HL-60 (cell line): ENCODE data around the gene PPP1R7.
A peak's percentile ranks its signal among the peaks of the same experiment; 100 is the strongest.
"Not testable (repeated sequence)": the region's sequence is repeated elsewhere in the genome, so short reads cannot be mapped to it uniquely, and the experiment has no call there.

Experiments
- DNase-seq, 2 experiments: peaks; one replicate each; pipeline ENCODE4 v3.0.0-alpha.2; 2010 to 2020; ENCODE audit warnings: low read depth in 1 of 2, low spot score in 1 of 2
- H3K27ac ChIP-seq: fragments of 250-450 bp; sonication (Bioruptor Pico); replicated peaks from 2 replicates; pipeline ENCODE4 v1.5.1; 2020; ENCODE audit warnings: mild to moderate bottlenecking, moderate library complexity
- H3K27me3 ChIP-seq: fragments of 250-450 bp; sonication (Bioruptor Pico); 2 replicates; pipeline ENCODE4 v1.5.1; 2021; ENCODE audit warnings: mild to moderate bottlenecking, moderate library complexity; ENCODE audit not compliant: insufficient read depth, poor library complexity, severe bottlenecking
- H3K4me3 ChIP-seq: replicated peaks from 2 replicates; pipeline ENCODE4 v1.5.1; 2011; ENCODE audit warnings: mild to moderate bottlenecking, control low read depth, low read length; ENCODE audit not compliant: insufficient read depth
- GABPA ChIP-seq: IDR thresholded peaks from 2 replicates; pipeline ENCODE4 v1.6.1; 2012; ENCODE audit warnings: low read depth
- POLR2AphosphoS5 ChIP-seq: IDR thresholded peaks from 2 replicates; pipeline ENCODE4 v1.6.1; 2012; ENCODE audit warnings: low read depth
- SPI1 ChIP-seq: IDR thresholded peaks from 2 replicates; pipeline ENCODE4 v1.6.1; 2012; ENCODE audit warnings: low read depth, mild to moderate bottlenecking, borderline replicate concordance
- long read RNA-seq: library from polyadenylated mRNA; unstranded; transcript quantifications from one replicate; pipeline ENCODE4 v2.0.0, GENCODE V29; 2020
- TF ChIP-seq, protein P1 (sequence below): IDR thresholded peaks from one replicate; pipeline ENCODE4 v1.5.1; 2011; ENCODE audit warnings: low read length, control low read depth, inconsistent platforms; ENCODE audit not compliant: insufficient read depth
- TF ChIP-seq, protein P2 (sequence below): IDR thresholded peaks from 2 replicates; pipeline ENCODE4 v1.6.1; 2012; ENCODE audit warnings: low read depth; ENCODE audit not compliant: insufficient replicate concordance

The PPP1R7 gene, protein sequence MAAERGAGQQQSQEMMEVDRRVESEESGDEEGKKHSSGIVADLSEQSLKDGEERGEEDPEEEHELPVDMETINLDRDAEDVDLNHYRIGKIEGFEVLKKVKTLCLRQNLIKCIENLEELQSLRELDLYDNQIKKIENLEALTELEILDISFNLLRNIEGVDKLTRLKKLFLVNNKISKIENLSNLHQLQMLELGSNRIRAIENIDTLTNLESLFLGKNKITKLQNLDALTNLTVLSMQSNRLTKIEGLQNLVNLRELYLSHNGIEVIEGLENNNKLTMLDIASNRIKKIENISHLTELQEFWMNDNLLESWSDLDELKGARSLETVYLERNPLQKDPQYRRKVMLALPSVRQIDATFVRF
- long read RNA-seq, transcript PPP1R7-201 (10 exons, 2,386 nt), result major isoform, 90 of 149 reads
- long read RNA-seq, transcript PPP1R7-202 (9 exons, 1,954 nt), result minor isoform, 20 of 149 reads
- long read RNA-seq, transcript PPP1R7-206 (9 exons, 965 nt), result minor isoform, 23 of 149 reads
- long read RNA-seq, partial matches to known transcripts, result 4 of 149 reads
- long read RNA-seq, other reads (novel, unspliced or antisense), result 9 of 149 reads

DNA sequence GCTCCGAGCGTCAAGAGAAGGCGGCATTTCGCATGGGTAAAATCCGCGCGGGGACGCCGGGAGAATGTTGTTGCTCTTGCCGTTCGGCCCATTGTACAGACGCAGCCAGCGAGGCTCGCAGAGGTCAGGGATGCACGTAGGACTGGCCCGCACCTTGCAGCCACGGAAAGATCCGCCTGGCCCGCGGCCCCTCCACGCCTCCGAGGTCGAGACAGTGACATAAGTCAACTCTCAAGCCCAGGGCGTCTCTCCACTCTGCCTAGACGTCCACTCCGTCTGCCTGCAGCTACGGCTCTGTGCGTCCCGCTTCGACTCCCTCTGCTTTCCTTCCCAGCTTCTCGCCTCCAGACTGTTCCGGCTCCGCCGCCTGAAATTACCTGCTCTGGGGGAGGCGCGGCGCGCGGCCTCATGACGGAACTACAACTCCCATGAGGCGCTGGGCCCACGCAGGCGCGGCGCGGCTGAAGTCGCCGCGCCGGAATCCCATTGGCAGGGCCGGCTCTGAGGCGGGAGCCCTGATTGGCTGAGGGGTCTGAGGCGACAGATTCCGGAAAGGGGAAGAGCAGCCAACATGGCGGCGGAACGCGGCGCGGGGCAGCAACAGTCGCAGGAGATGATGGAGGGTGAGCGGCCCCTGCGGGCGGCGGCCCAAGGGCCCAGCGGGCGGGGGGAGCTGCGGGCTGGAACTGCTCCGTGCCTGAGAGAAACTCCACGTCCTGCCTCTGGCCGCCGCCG, at the start of gene PPP1R7:
TSS of gene PPP1R7 (plus strand) at position 543 of the 735 bp plus-strand sequence. CDS start at position 572, 29 bp downstream.
- Histone ChIP-seq H3K4me3 (peak within 1 kb of the TSS; percentile 93), H3K27me3 (no peaks in the 10 kb centered on the region), H3K27ac (peak within 1 kb of the TSS; percentile 72)
- TF ChIP-seq SPI1 (peak; percentile 84), GABPA (0 out of 2 replicates have a peak, but pooled peaks have one; percentile 15), POLR2AphosphoS5 (peak; percentile 77)
- TF ChIP-seq, protein P1, sequence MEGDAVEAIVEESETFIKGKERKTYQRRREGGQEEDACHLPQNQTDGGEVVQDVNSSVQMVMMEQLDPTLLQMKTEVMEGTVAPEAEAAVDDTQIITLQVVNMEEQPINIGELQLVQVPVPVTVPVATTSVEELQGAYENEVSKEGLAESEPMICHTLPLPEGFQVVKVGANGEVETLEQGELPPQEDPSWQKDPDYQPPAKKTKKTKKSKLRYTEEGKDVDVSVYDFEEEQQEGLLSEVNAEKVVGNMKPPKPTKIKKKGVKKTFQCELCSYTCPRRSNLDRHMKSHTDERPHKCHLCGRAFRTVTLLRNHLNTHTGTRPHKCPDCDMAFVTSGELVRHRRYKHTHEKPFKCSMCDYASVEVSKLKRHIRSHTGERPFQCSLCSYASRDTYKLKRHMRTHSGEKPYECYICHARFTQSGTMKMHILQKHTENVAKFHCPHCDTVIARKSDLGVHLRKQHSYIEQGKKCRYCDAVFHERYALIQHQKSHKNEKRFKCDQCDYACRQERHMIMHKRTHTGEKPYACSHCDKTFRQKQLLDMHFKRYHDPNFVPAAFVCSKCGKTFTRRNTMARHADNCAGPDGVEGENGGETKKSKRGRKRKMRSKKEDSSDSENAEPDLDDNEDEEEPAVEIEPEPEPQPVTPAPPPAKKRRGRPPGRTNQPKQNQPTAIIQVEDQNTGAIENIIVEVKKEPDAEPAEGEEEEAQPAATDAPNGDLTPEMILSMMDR, result no peak
- TF ChIP-seq, protein P2, sequence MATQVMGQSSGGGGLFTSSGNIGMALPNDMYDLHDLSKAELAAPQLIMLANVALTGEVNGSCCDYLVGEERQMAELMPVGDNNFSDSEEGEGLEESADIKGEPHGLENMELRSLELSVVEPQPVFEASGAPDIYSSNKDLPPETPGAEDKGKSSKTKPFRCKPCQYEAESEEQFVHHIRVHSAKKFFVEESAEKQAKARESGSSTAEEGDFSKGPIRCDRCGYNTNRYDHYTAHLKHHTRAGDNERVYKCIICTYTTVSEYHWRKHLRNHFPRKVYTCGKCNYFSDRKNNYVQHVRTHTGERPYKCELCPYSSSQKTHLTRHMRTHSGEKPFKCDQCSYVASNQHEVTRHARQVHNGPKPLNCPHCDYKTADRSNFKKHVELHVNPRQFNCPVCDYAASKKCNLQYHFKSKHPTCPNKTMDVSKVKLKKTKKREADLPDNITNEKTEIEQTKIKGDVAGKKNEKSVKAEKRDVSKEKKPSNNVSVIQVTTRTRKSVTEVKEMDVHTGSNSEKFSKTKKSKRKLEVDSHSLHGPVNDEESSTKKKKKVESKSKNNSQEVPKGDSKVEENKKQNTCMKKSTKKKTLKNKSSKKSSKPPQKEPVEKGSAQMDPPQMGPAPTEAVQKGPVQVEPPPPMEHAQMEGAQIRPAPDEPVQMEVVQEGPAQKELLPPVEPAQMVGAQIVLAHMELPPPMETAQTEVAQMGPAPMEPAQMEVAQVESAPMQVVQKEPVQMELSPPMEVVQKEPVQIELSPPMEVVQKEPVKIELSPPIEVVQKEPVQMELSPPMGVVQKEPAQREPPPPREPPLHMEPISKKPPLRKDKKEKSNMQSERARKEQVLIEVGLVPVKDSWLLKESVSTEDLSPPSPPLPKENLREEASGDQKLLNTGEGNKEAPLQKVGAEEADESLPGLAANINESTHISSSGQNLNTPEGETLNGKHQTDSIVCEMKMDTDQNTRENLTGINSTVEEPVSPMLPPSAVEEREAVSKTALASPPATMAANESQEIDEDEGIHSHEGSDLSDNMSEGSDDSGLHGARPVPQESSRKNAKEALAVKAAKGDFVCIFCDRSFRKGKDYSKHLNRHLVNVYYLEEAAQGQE, result peak; percentile 61
- DNase-seq, result peak; percentile 87 to 96

DNA sequence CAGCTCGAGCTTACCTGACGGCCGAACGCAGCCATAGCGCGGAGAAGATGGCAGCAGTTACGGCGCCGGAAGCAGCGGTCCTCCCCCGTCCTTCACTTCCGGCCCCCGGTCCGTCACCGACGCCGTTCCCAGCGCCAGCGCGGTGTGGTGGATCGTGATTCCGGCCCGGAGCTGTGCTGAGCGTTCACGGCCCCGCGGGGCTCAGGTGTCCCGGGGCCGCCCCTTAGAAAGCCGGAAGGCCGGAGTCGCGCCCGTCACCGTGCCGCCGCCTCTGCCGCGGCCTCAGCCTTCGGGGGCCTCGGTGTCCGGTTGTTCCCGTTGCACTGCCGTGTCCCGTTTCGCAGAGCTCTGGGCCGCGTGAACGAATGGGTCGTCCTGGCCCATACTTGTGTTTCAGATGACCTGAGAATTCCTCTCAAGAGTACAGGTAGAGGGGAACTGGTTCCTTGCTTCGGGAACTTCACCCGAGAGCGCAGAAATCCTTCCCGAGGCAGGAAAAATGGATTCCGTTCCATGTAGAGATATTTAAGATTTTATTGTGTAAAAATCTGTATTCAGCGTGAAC, 47.9 kb upstream of the PPP1R7 start, which contains the start of gene MTERF4:
TSS of gene MTERF4 (minus strand) at position 49 of the 565 bp plus-strand sequence. CDS start at position 35, 14 bp downstream.
- peak; percentile 73 to 87 for DNase-seq
- Histone ChIP-seq H3K27ac (peak within 1 kb of the TSS; percentile 85), H3K27me3 (no peaks in the 10 kb centered on the region), H3K4me3 (peak within 1 kb of the TSS; percentile 88)
- TF ChIP-seq, protein P1, result no peak
- TF ChIP-seq GABPA, result peak; percentile 100
- no peak for TF ChIP-seq SPI1
- TF ChIP-seq POLR2AphosphoS5, result peak; percentile 94
- TF ChIP-seq, protein P2, result peak; percentile 72

DNA sequence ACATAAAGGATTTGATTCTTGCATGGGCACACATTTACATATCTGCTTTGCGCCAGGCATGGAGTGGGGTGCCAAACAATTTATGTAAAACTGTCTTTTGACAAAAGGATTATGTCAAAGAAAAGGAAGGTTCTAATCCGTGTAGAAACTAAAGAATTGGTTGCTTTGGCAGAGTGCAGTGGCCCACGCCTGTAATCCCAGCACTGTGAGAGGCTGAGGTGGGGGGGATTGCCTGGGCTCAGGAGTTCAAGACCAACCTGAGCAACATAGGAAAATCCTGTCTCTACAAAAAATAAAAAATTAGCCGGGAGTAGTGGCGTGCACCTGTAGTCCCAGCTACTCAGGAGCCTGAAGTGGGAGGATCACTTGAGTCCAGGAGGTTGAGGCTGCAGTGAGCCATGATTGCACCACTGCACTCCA, 47.1 kb upstream of the PPP1R7 start:
- Histone ChIP-seq H3K27me3 (no peaks in the 10 kb centered on the region), H3K27ac (peak overlapping the region; percentile 85), H3K4me3 (peak overlapping the region; percentile 88)
- TF ChIP-seq, protein P2, result no peak
- TF ChIP-seq, protein P1, result no peak
- no peak for TF ChIP-seq SPI1
- no peak for TF ChIP-seq POLR2AphosphoS5
- no peak for TF ChIP-seq GABPA
- no peak for DNase-seq

DNA sequence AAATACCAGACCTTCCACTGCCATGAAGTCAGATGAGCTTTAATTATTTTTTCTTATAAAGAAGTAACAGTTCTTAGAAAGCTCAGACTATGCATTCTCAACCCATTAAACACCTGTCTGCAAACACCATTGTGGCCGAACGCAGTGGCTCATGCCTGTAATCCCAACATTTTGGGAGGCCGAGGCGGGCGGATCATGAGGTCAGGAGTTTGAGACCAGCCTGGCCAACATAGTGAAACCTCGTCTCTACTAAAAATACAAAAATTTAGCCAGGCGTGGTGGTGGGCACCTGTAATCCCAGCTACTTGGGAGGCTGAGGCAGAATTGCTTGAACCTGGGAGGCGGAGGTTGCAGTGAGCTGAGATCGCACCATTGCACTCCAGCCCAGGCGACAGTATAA, 45.7 kb upstream of the PPP1R7 start:
- not testable (repeated sequence) for H3K4me3 ChIP-seq, H3K27me3 ChIP-seq, DNase-seq, H3K27ac ChIP-seq
